ENCODE measurements around the gene USB1. TPM values are rescaled to one million over a fixed set of nuclear protein-coding genes. Genes with fewer than 3 reads are reported as not detected.

USB1 gene
- total RNA-seq, 1 donor from 2014 or later, result 37.9 TPM

DNA sequence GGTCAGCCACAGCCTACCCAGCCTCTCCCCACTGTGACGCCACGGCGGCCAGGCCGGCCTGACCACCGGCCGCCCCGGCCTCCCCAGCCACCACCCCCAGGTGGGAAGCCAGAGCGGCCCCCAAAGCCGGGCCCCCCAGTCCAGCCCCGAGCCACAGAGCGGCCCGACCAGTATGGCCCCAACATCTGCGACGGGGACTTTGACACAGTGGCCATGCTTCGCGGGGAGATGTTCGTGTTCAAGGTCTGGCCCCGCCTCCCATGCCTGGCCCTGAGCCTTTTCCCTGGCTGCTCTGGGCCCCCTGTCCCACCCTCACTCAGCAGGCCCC, 40.4 kb downstream of the USB1 start:
- TF ChIP-seq, protein P1, sequence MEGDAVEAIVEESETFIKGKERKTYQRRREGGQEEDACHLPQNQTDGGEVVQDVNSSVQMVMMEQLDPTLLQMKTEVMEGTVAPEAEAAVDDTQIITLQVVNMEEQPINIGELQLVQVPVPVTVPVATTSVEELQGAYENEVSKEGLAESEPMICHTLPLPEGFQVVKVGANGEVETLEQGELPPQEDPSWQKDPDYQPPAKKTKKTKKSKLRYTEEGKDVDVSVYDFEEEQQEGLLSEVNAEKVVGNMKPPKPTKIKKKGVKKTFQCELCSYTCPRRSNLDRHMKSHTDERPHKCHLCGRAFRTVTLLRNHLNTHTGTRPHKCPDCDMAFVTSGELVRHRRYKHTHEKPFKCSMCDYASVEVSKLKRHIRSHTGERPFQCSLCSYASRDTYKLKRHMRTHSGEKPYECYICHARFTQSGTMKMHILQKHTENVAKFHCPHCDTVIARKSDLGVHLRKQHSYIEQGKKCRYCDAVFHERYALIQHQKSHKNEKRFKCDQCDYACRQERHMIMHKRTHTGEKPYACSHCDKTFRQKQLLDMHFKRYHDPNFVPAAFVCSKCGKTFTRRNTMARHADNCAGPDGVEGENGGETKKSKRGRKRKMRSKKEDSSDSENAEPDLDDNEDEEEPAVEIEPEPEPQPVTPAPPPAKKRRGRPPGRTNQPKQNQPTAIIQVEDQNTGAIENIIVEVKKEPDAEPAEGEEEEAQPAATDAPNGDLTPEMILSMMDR (IDR thresholded peaks at IDR 0.05), result no peak
- no peaks in the 10 kb centered on the region for H3K9me3 Mint-ChIP-seq (ENCODE audit: low read depth)
- peaks cover 3% of the 10 kb centered on the region for H3K36me3 Mint-ChIP-seq (ENCODE audit: low read depth)

DNA sequence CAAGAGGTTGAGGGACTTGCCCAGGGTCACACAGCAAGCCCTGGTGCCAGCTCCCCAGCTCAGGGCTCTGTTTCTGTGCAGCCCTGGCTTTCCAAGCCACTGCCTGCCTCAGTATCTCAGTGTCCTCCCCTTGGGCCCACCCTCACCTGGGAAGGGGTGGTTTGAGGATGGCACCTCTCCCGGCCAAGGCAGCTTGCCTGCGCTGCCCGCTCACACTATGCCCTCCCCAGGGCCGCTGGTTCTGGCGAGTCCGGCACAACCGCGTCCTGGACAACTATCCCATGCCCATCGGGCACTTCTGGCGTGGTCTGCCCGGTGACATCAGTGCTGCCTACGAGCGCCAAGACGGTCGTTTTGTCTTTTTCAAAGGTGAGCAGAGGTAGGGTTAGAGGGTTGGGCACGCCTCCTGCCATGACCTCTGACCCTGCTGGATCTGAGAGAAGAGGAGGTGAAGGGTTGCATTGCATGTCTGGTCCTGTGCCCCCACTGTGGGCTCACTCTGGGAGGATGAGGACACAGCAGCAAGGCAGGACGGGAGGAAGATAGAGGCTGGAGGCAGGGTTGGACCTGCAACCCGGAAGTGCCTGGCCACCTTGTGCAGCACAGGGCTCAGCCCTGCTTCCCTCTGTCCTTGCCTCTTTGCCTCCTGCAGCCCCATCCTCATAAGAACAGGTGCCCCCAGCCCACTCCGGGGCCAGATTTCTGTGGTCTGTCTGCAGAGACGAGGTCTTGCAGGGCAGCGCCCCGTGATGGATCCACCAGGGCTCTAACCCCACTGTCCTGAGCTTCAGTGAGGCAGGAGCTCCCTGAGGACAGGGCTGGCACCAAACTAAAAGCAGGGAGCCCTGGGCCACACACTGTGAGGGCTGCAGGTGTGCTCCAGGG, 41.0 kb downstream of the USB1 start:
- H3K27ac Mint-ChIP-seq (ENCODE audit: unreplicated experiment), result no peak overlapping the region
- H3K4me1 Mint-ChIP-seq (ENCODE audit: low read depth), result no peaks in the 10 kb centered on the region
- TF ChIP-seq, protein P1 (IDR thresholded peaks at IDR 0.05), result no peak
- no peaks in the 10 kb centered on the region for H3K27me3 Mint-ChIP-seq (ENCODE audit: low read depth)
- peaks cover 3% of the 10 kb centered on the region for H3K36me3 Mint-ChIP-seq (ENCODE audit: low read depth)
- no peaks in the 10 kb centered on the region for H3K9me3 Mint-ChIP-seq (ENCODE audit: low read depth)
- no peak overlapping the region for H3K4me3 Mint-ChIP-seq (ENCODE audit: unreplicated experiment)
- DNase-seq (ENCODE audit: low spot score), result no peak

More for the DNA sequence above, 40.4 kb downstream of the USB1 start:
- no peak for DNase-seq (ENCODE audit: low spot score)
- no peak overlapping the region for H3K4me3 Mint-ChIP-seq (ENCODE audit: unreplicated experiment)
- no peak overlapping the region for H3K27ac Mint-ChIP-seq (ENCODE audit: unreplicated experiment)
- H3K4me1 Mint-ChIP-seq (ENCODE audit: low read depth), result no peaks in the 10 kb centered on the region
- H3K27me3 Mint-ChIP-seq (ENCODE audit: low read depth), result no peaks in the 10 kb centered on the region

DNA sequence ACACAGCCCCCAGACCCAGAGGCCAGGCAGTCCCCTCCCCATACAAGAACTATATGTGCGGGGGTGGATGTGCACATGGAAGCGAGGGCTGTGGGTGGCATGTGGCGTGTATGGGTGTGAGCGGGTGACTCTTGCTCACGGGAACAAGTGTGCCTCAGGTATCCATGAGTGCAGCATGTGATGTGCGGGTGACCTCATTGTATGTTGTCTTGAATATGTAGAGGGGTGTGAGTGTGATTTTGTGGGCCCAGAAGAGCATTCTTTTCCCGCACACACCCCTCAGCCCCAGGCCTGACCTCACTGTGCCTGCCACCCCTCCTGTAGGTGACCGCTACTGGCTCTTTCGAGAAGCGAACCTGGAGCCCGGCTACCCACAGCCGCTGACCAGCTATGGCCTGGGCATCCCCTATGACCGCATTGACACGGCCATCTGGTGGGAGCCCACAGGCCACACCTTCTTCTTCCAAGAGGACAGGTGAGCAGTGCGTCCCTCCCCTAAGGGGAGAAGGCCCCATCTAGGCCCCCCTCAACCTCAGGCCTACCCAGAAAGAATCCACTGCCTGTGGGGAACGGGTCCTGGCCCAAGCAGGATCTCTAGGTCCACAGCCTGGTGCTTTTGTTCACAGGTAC, 41.8 kb downstream of the USB1 start:
- Mint-ChIP-seq H3K27ac (ENCODE audit: unreplicated experiment) (no peak overlapping the region), H3K27me3 (ENCODE audit: low read depth) (no peaks in the 10 kb centered on the region), H3K4me3 (ENCODE audit: unreplicated experiment) (no peak overlapping the region), H3K9me3 (ENCODE audit: low read depth) (no peaks in the 10 kb centered on the region), H3K36me3 (ENCODE audit: low read depth) (peaks cover 2% of the 10 kb centered on the region), H3K4me1 (ENCODE audit: low read depth) (no peaks in the 10 kb centered on the region)
- DNase-seq (ENCODE audit: low spot score), result no peak
- TF ChIP-seq, protein P1 (IDR thresholded peaks at IDR 0.05), result no peak

DNA sequence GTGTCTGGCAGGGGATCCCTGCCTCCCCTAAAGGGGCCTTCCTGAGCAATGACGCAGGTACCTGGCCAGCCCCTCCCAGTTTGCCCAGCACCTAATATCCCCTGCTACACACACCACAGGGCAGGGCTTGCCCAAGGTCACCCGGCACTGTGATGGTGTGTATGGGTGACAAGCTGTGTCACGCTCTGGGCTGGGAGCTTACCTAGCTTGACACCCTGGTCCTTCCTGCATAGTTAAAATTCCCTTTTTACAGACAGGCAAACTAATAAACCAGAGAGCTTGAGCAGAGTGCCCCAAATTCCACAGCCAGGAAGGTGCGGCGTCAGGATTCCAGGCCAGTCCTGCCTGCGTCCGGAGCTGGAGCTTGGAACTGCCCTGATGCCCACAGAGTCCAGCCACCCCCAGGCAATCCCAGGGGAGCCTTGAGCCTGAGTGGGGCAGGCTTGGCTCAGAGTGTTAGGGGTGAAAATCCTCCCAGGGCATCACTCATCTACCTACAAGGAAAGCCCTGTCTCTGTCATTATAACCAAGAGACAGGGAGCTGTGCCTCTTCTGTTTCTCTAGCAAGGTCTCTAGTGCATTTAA, 42.5 kb downstream of the USB1 start:
- Mint-ChIP-seq H3K27me3 (ENCODE audit: low read depth) (no peaks in the 10 kb centered on the region), H3K4me3 (ENCODE audit: unreplicated experiment) (no peak overlapping the region), H3K9me3 (ENCODE audit: low read depth) (no peaks in the 10 kb centered on the region), H3K27ac (ENCODE audit: unreplicated experiment) (no peak overlapping the region), H3K4me1 (ENCODE audit: low read depth) (no peaks in the 10 kb centered on the region), H3K36me3 (ENCODE audit: low read depth) (peaks cover 2% of the 10 kb centered on the region)
- TF ChIP-seq, protein P1 (IDR thresholded peaks at IDR 0.05), result no peak
- no peak for DNase-seq (ENCODE audit: low spot score)

DNA sequence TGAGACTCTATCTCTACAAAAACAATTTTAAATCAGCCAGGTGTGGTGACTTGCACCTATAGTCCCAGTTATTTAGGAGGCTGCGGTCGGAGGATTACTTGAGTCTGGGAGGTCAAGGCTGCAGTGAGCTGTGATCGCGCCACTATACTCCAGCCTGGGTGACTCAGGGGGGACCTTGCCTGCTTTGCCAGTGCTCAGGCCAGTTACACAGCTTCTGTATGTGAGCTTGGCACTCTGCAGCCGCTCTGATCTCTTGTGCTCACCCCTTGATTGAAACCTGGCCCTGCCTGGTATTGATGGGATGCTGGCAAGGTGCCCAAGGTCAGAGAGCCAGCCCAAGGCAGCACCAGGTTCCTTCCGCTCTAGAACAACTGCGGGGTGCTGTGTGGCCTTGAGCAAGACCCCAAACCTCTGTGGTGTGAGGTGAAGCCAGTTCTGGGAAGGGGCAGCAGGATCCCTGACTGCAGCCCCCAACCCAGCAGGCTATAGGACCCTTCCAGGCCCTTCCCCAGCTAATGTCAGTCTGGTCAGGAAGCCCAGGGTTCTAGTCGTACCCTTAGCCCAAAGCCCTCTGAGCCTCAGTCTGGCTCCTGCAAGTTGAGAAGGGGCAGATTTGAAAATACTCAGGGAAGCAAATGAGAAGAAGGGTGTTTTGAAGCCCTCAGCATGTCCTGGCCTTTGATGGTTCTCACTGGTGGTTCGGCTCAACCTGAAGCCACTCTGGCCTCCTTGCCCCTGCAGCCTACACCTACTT, 43.2 kb downstream of the USB1 start:
- TF ChIP-seq, protein P1 (IDR thresholded peaks at IDR 0.05), result no peak
- Mint-ChIP-seq H3K4me1 (ENCODE audit: low read depth) (no peaks in the 10 kb centered on the region), H3K36me3 (ENCODE audit: low read depth) (no peaks in the 10 kb centered on the region), H3K27ac (ENCODE audit: unreplicated experiment) (no peak overlapping the region), H3K4me3 (ENCODE audit: unreplicated experiment) (no peak overlapping the region), H3K9me3 (ENCODE audit: low read depth) (no peaks in the 10 kb centered on the region), H3K27me3 (ENCODE audit: low read depth) (no peaks in the 10 kb centered on the region)
- no peak for DNase-seq (ENCODE audit: low spot score)
